Transverse colon (tissue), 4 donors: Measurements from ENCODE around the gene COL8A1. TPM values are rescaled to one million over a fixed set of nuclear protein-coding genes. Genes with fewer than 3 reads are reported as not detected.

Source experiments
- DNase-seq: peaks from one replicate; pipeline ENCODE4 v3.0.0-alpha.2; 2019
- H3K27ac ChIP-seq, 4 donors: fragments of 200-600 bp; sonication (generic); 2 replicates each; pipeline ENCODE4 v1.5.1; 2016 to 2018; ENCODE audit warnings: inconsistent platforms in 4 of 4
- H3K27me3 ChIP-seq: fragments of 200-600 bp; sonication (generic); 2 replicates; pipeline ENCODE4 v1.5.1; 2017; ENCODE audit warnings: inconsistent platforms
- H3K36me3 ChIP-seq, 4 donors: fragments of 200-600 bp; sonication (generic); 2 replicates each; pipeline ENCODE4 v1.5.1; 2017 to 2019; ENCODE audit warnings: inconsistent platforms in 4 of 4
- H3K4me1 ChIP-seq, 4 donors: fragments of 200-600 bp; sonication (generic); 2 replicates each; pipeline ENCODE4 v1.5.1; 2017 to 2020; ENCODE audit warnings: inconsistent platforms in 4 of 4
- H3K4me3 ChIP-seq, 4 donors: fragments of 200-600 bp; sonication (generic); 1 replicate in 1 of 4; 2 replicates in 3 of 4; pipeline versions ENCODE4 v1.5.1 to v1.6.1; 2017 to 2019; ENCODE audit warnings: inconsistent platforms in 4 of 4
- H3K9me3 ChIP-seq, 2 donors: fragments of 200-600 bp; sonication (generic); 2 replicates each; pipeline ENCODE4 v1.5.1; 2017 to 2019; ENCODE audit warnings: inconsistent platforms in 2 of 2
- EP300 ChIP-seq: sonication (generic); formaldehyde crosslinking; IDR thresholded peaks from one replicate; pipeline ENCODE4 v1.6.1; 2017; ENCODE audit warnings: antibody characterized with exemption, low read depth
- POLR2A ChIP-seq: fragments of 450-650 bp; IDR thresholded peaks from one replicate; pipeline ENCODE4 v1.6.1; 2016; ENCODE audit warnings: antibody characterized with exemption, mild to moderate bottlenecking, moderate library complexity
- POLR2AphosphoS5 ChIP-seq, 3 donors: sonication (generic); formaldehyde crosslinking; IDR thresholded peaks; one replicate each; pipeline ENCODE4 v1.6.1; 2016; ENCODE audit warnings: antibody characterized with exemption in 3 of 3
- WGBS, 2 donors: methylation state at CpG; one replicate each; pipeline ENCODE4 v1.1.5; 2018; ENCODE audit warnings: low coverage in 1 of 2; 5-methylcytosine and 5-hydroxymethylcytosine counted together
- in situ Hi-C, 4 donors: fragments of 200-750 bp; cut with MboI; loops; one replicate each; pipeline versions ENCODE4 v1.15.0 to v1.15.1; 2017; ENCODE audit warnings: low sequenced_read_pairs in 3 of 4, low pct_ligation_motif_present in 1 of 4, low pct_unique_long_range_greater_than_20kb in 1 of 4
- intact Hi-C: fragments of 100-400 bp; cut with DNase I; formaldehyde crosslinking; loops from one replicate; pipeline ENCODE4 v1.15.1; 2023; ENCODE audit warnings: low total_unique reads
- total RNA-seq, 4 donors: library from RNA; depleted of rRNA; stranded (reverse); fragments of >200 nt; gene quantifications; one replicate each; pipeline ENCODE4 v1.1.0, GENCODE V29; 2016
- TF ChIP-seq, protein P1 (sequence below), 5 experiments: fragments of 200-600 bp in 3 of 5; fragments of 450-650 bp in 2 of 5; sonication (generic) in 3 of 5; IDR thresholded peaks; 1 replicate in 2 of 5; 2 replicates in 3 of 5; pipeline ENCODE4 v1.5.1; 2016 to 2017; ENCODE audit warnings: antibody characterized with exemption in 5 of 5, inconsistent platforms in 3 of 5, mild to moderate bottlenecking in 2 of 5, moderate library complexity in 1 of 5

Gene COL8A1
- total RNA-seq, 4 donors from 2014 or later: 1.5 to 10.5 (median 3.7) TPM

DNA sequence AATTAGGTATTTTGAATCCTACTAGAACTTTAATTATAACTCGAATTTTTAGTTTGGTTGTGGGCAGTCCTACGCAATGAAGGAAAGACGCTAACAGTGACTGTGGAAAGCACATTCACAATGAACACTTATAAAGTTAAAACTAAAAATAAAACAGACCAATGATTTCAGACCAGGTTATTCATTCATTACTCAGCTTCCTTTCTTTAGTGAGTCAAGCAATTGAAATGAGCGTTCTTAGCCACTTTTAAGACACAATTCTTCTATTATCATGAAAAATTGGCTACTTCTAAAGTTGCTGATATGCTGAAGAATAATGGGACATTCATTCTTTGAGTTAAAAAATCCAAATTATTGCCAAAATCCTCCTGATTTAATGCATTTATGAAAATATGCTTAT lies 113.3 kb downstream of the COL8A1 start:
- no peak for DNase-seq
- in situ Hi-C loops (loop anchor here in 3 of 4 donors (10.0 to 25.0 kb wide), 3 partner anchors 257 to 739 kb away; no protein-coding TSS in a partner anchor), intact Hi-C loops (loop anchor here (5.0 kb wide), 1 partner anchor 729 kb away; no protein-coding TSS in a partner anchor)

DNA sequence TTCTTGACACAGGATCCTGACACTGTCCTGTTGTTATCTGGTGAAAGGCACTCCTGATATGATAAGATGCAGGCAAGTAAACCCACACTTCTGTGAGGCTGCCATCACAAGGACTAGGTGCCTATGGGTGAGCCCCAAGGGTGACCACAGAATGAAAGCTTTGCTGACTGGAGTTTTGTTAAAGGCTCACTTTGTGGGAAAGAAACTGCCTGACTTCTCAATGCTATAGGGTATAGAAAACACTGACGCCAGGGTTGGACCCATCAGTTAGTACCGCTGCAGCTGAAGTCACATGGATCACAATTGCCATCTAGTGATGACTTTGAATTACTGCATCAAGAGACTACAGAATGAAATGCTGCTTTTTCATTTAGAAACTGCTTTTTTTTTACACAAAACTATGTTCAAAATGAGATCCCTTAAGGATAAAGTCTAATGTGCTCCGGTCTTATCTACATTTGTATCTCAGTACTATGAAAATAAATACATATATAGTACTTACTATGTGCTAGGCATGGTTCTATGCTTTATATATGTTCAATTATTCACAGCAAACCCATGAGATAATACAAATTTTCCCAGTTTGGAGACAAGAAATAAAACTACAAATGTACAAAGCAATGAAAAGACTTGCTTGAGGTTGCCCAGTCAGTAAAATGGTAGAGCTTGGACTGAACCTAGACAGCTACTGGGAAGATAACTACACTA lies 115.0 kb downstream of the COL8A1 start:
- in situ Hi-C loops (loop anchor here in 3 of 4 donors (10.0 to 25.0 kb wide), 3 partner anchors 259 to 741 kb away; no protein-coding TSS in a partner anchor), intact Hi-C loops (loop anchor here (5.0 kb wide), 1 partner anchor 731 kb away; no protein-coding TSS in a partner anchor)
- Histone ChIP-seq H3K4me3 (no peak overlapping the region), H3K4me1 (no peaks in the 10 kb centered on the region), H3K27me3 (no peaks in the 10 kb centered on the region), H3K27ac (no peak overlapping the region), H3K9me3 (no peaks in the 10 kb centered on the region), H3K36me3 (no peaks in the 10 kb centered on the region)
- DNase-seq: no peak
- WGBS, 2 donors: 2 to 5% methylated on average over 2 to 3 of the region's 3 CpGs
- no peak for TF ChIP-seq EP300
- no peak for TF ChIP-seq POLR2AphosphoS5 (IDR thresholded peaks at IDR 0.05)
- no peak for TF ChIP-seq POLR2A
- TF ChIP-seq, protein P1, sequence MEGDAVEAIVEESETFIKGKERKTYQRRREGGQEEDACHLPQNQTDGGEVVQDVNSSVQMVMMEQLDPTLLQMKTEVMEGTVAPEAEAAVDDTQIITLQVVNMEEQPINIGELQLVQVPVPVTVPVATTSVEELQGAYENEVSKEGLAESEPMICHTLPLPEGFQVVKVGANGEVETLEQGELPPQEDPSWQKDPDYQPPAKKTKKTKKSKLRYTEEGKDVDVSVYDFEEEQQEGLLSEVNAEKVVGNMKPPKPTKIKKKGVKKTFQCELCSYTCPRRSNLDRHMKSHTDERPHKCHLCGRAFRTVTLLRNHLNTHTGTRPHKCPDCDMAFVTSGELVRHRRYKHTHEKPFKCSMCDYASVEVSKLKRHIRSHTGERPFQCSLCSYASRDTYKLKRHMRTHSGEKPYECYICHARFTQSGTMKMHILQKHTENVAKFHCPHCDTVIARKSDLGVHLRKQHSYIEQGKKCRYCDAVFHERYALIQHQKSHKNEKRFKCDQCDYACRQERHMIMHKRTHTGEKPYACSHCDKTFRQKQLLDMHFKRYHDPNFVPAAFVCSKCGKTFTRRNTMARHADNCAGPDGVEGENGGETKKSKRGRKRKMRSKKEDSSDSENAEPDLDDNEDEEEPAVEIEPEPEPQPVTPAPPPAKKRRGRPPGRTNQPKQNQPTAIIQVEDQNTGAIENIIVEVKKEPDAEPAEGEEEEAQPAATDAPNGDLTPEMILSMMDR (IDR thresholded peaks at IDR 0.05): peak; percentile 45 to 64 (median 61)

More for the DNA sequence above, 113.3 kb downstream of the COL8A1 start:
- no peaks in the 10 kb centered on the region for H3K36me3 ChIP-seq
- TF ChIP-seq POLR2A (no peak), EP300 (no peak), POLR2AphosphoS5 (IDR thresholded peaks at IDR 0.05) (no peak)
- TF ChIP-seq, protein P1 (IDR thresholded peaks at IDR 0.05): no peak
- no peaks in the 10 kb centered on the region for H3K9me3 ChIP-seq
- 68 to 79% methylated on average over 4 of the region's 4 CpGs for WGBS, 2 donors
- no peak overlapping the region for H3K27ac ChIP-seq
- no peaks in the 10 kb centered on the region for H3K27me3 ChIP-seq
- no peaks in the 10 kb centered on the region for H3K4me1 ChIP-seq
- no peak overlapping the region for H3K4me3 ChIP-seq

DNA sequence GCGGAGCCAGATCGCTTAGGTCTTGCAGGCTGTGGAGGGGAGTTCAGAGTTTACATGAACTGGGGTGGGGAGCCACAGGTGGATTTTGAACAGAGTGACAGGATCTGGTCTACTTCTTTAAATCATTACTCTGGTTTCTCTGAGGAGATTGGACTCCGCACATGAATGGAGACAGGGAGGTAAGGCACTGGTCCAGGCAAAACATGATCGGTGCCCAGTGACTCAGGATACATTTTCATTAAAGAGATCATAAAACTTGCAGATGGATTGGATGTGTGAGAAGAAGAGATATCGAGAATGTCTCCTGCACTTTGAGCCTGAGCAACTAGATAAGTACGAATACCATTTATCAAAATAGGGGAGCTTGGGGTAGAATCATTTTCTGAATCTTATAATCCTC lies 117.4 kb downstream of the COL8A1 start:
- Histone ChIP-seq H3K27me3 (no peaks in the 10 kb centered on the region), H3K36me3 (no peaks in the 10 kb centered on the region), H3K4me1 (no peaks in the 10 kb centered on the region), H3K4me3 (no peak overlapping the region), H3K27ac (no peak overlapping the region), H3K9me3 (no peaks in the 10 kb centered on the region)
- no peak for DNase-seq
- TF ChIP-seq EP300 (no peak), POLR2A (no peak), POLR2AphosphoS5 (IDR thresholded peaks at IDR 0.05) (no peak)
- TF ChIP-seq, protein P1 (IDR thresholded peaks at IDR 0.05): no peak
- intact Hi-C loops (no loop called here), in situ Hi-C loops (loop anchor here in 3 of 4 donors (10.0 to 25.0 kb wide), 3 partner anchors 261 to 744 kb away; no protein-coding TSS in a partner anchor)
- WGBS, 2 donors: 89 to 90% methylated on average over 5 to 6 of the region's 6 CpGs

DNA sequence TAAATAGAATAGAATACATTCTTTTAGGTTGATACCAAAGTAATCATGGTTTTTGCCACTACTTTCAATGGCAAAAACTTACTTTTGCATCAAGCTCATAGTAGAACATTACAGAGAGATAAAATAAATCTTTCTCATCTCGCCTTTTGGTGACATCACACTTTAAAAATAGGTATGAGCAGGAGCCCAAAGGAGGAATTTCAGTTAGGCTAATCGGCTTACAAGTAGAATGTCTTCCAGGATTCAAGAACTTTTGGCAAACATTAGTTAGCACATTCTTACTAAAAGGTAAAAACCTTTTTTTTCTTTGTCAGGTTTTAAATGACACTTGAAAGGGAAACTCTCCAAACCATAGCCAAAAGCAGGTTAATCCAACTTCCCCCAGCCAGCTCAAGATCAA lies 119.6 kb downstream of the COL8A1 start:
- Histone ChIP-seq H3K36me3 (no peaks in the 10 kb centered on the region), H3K4me3 (no peak overlapping the region), H3K27me3 (no peaks in the 10 kb centered on the region), H3K9me3 (no peaks in the 10 kb centered on the region), H3K27ac (no peak overlapping the region), H3K4me1 (no peaks in the 10 kb centered on the region)
- no peak for TF ChIP-seq POLR2A
- TF ChIP-seq POLR2AphosphoS5 (IDR thresholded peaks at IDR 0.05): no peak
- TF ChIP-seq EP300: no peak
- TF ChIP-seq, protein P1 (IDR thresholded peaks at IDR 0.05): no peak
- 60 to 72% methylated on average over 2 of the region's 2 CpGs for WGBS, 2 donors
- DNase-seq: no peak
- intact Hi-C loops: no loop called here
- in situ Hi-C loops: loop anchor here in 3 of 4 donors (10.0 to 25.0 kb wide), 3 partner anchors 263 to 746 kb away; no protein-coding TSS in a partner anchor
